Neuronal stem cell (in vitro differentiated cells): ENCODE measurements around the gene GABBR2.

ENCODE experiments used
- DNase-seq: peaks from one replicate; pipeline ENCODE4 v3.0.0-alpha.2; 2013; ENCODE audit warnings: low spot score
- H2AFZ ChIP-seq: one replicate; pipeline ENCODE4 v1.6.1; 2013; ENCODE audit warnings: mild to moderate bottlenecking, low read length, inconsistent platforms
- H2AK5ac ChIP-seq: 2 replicates; pipeline ENCODE4 v1.6.1; 2013; ENCODE audit warnings: low read depth, mild to moderate bottlenecking, inconsistent platforms, low read length, moderate library complexity, mixed read lengths
- H2BK120ac ChIP-seq: 2 replicates; pipeline ENCODE4 v1.6.1; 2013; ENCODE audit warnings: low read depth, mild to moderate bottlenecking, inconsistent platforms, low read length, moderate library complexity, mixed read lengths
- H2BK12ac ChIP-seq: one replicate; pipeline ENCODE4 v1.6.1; 2013; ENCODE audit warnings: low read length, inconsistent platforms
- H2BK15ac ChIP-seq: 2 replicates; pipeline ENCODE4 v1.6.1; 2013; ENCODE audit warnings: mild to moderate bottlenecking, low read length, inconsistent platforms, mixed read lengths
- H2BK5ac ChIP-seq: one replicate; pipeline ENCODE4 v1.6.1; 2013; ENCODE audit warnings: inconsistent platforms, mild to moderate bottlenecking, low read length, moderate library complexity
- H3K14ac ChIP-seq: one replicate; pipeline ENCODE4 v1.6.1; 2013; ENCODE audit warnings: low read length, inconsistent platforms
- H3K18ac ChIP-seq: 2 replicates; pipeline ENCODE4 v1.6.1; 2013; ENCODE audit warnings: low read length, inconsistent platforms
- H3K23ac ChIP-seq: 2 replicates; pipeline ENCODE4 v1.6.1; 2013; ENCODE audit warnings: low read depth, mild to moderate bottlenecking, mixed read lengths, low read length, inconsistent platforms; ENCODE audit not compliant: poor library complexity
- H3K27ac ChIP-seq: replicated peaks from 3 replicates; pipeline ENCODE4 v1.5.1; 2013; ENCODE audit warnings: low read length, inconsistent platforms
- H3K27me3 ChIP-seq, 3 experiments: 2 replicates each; pipeline ENCODE4 v1.6.1; 2013; ENCODE audit warnings: low read length in 3 of 3, mild to moderate bottlenecking in 2 of 3, inconsistent platforms in 1 of 3, low read depth in 1 of 3, mixed read lengths in 1 of 3, moderate library complexity in 1 of 3; ENCODE audit not compliant: control insufficient read depth in 3 of 3, insufficient read depth in 3 of 3
- H3K36me3 ChIP-seq, 2 donors: replicated peaks in 1 of 2; 2 replicates each; pipeline ENCODE4 v1.6.1; 2013; ENCODE audit warnings: low read length in 2 of 2; ENCODE audit not compliant: control insufficient read depth in 2 of 2, insufficient read depth in 2 of 2
- H3K4ac ChIP-seq: 2 replicates; pipeline ENCODE4 v1.6.1; 2013; ENCODE audit warnings: inconsistent platforms, mild to moderate bottlenecking, low read length, moderate library complexity
- H3K4me1 ChIP-seq, 2 donors: 1 replicate in 1 of 2; 2 replicates in 1 of 2; pipeline ENCODE4 v1.6.1; 2013; ENCODE audit warnings: low read length in 2 of 2, low read depth in 1 of 2; ENCODE audit not compliant: control insufficient read depth in 2 of 2, insufficient read depth in 1 of 2
- H3K4me2 ChIP-seq: one replicate; pipeline ENCODE4 v1.6.1; 2013; ENCODE audit warnings: mild to moderate bottlenecking, low read length, inconsistent platforms; ENCODE audit not compliant: insufficient read depth, poor library complexity, severe bottlenecking
- H3K4me3 ChIP-seq, 2 donors: 2 replicates each; pipeline ENCODE4 v1.5.1; 2013; ENCODE audit warnings: low read length in 2 of 2, mild to moderate bottlenecking in 2 of 2, inconsistent platforms in 1 of 2, moderate library complexity in 1 of 2
- H3K79me1 ChIP-seq: one replicate; pipeline ENCODE4 v1.6.1; 2013; ENCODE audit warnings: low read depth, mild to moderate bottlenecking, inconsistent platforms, low read length, moderate library complexity
- H3K9ac ChIP-seq: one replicate; pipeline ENCODE4 v1.6.1; 2013; ENCODE audit warnings: mild to moderate bottlenecking, low read depth, low read length, inconsistent platforms; ENCODE audit not compliant: poor library complexity
- H3K9me3 ChIP-seq, 2 donors: replicated peaks in 1 of 2; 2 replicates each; pipeline versions ENCODE3 to v1.6.1; 2013; ENCODE audit warnings: low read length in 2 of 2, mild to moderate bottlenecking in 2 of 2, inconsistent platforms in 1 of 2, low read depth in 1 of 2, mixed read lengths in 1 of 2, moderate library complexity in 1 of 2; ENCODE audit not compliant: control insufficient read depth in 2 of 2, insufficient read depth in 1 of 2
- H4K8ac ChIP-seq: one replicate; pipeline ENCODE4 v1.6.1; 2013; ENCODE audit warnings: low read depth, mild to moderate bottlenecking, inconsistent platforms, low read length, moderate library complexity
- H4K91ac ChIP-seq: one replicate; pipeline ENCODE4 v1.6.1; 2013; ENCODE audit warnings: low read length, low read depth, mild to moderate bottlenecking, inconsistent platforms; ENCODE audit not compliant: poor library complexity
- WGBS, 2 donors: extraction: QIAGEN DNeasy Blood & Tissue Kit; methylation state at CpG; one replicate each; pipeline ENCODE4 v1.1.7; 2013; ENCODE audit warnings: missing lambda C conversion rate in 2 of 2, mixed read lengths in 1 of 2; ENCODE audit not compliant: insufficient read length in 2 of 2, insufficient replicate concordance in 1 of 2; ENCODE audit errors: extremely low coverage in 2 of 2; 5-methylcytosine and 5-hydroxymethylcytosine counted together

GABBR2 gene

GRCh38 chr9:98558575-98558974 lies 150.2 kb downstream of the GABBR2 start:
- WGBS, 2 donors: no CpG with 5 or more reads among the region's 3 CpGs
- H4K91ac ChIP-seq: no peak overlapping the region
- no peaks in the 10 kb centered on the region for H3K79me1 ChIP-seq

GRCh38 chr9:98556511-98556910 lies 152.2 kb downstream of the GABBR2 start:
- H2BK15ac ChIP-seq: peak overlapping the region; percentile 11
- H3K18ac ChIP-seq: no peak overlapping the region
- no peak overlapping the region for H2BK120ac ChIP-seq
- H2AFZ ChIP-seq: no peak overlapping the region
- H3K4me1 ChIP-seq: peaks cover 0 to 8% of the 10 kb centered on the region in 2 donors
- no peak overlapping the region for H3K4me2 ChIP-seq
- H4K8ac ChIP-seq: no peak overlapping the region
- H3K14ac ChIP-seq: no peak overlapping the region
- H2BK5ac ChIP-seq: no peak overlapping the region
- no peak overlapping the region for H4K91ac ChIP-seq
- no peak overlapping the region for H3K4ac ChIP-seq
- H3K9me3 ChIP-seq: no peaks in the 10 kb centered on the region
- H2BK12ac ChIP-seq: no peak overlapping the region
- no peak overlapping the region for H3K4me3 ChIP-seq
- H3K23ac ChIP-seq: no peak overlapping the region
- no peaks in the 10 kb centered on the region for H3K36me3 ChIP-seq
- peak overlapping the region; percentile 51 for H2AK5ac ChIP-seq
- WGBS, 2 donors: no CpG with 5 or more reads among the region's 12 CpGs
- H3K79me1 ChIP-seq: no peaks in the 10 kb centered on the region
- no peak for DNase-seq
- H3K27me3 ChIP-seq: no peaks in the 10 kb centered on the region
- no peak overlapping the region for H3K27ac ChIP-seq
- no peak overlapping the region for H3K9ac ChIP-seq

More at GRCh38 chr9:98558575-98558974, 150.2 kb downstream of the GABBR2 start:
- Histone ChIP-seq H3K4me2 (no peak overlapping the region), H3K27me3 (no peaks in the 10 kb centered on the region), H3K4ac (no peak overlapping the region), H3K9ac (no peak overlapping the region), H3K9me3 (no peaks in the 10 kb centered on the region), H2BK120ac (no peak overlapping the region), H2AK5ac (no peak overlapping the region), H2AFZ (no peak overlapping the region), H3K27ac (no peak overlapping the region), H2BK15ac (no peak overlapping the region), H3K14ac (no peak overlapping the region), H3K4me3 (no peak overlapping the region), H2BK5ac (no peak overlapping the region), H3K4me1 (peaks cover 0 to 2% of the 10 kb centered on the region in 2 donors), H4K8ac (no peak overlapping the region), H3K36me3 (no peaks in the 10 kb centered on the region), H3K23ac (no peak overlapping the region), H2BK12ac (no peak overlapping the region), H3K18ac (no peak overlapping the region)
- DNase-seq: no peak

- Histone ChIP-seq H3K36me3 (no peaks in the 10 kb centered on the region), H3K4me3 (no peak overlapping the region), H3K9ac (peak overlapping the region; percentile 18), H2AK5ac (peak overlapping the region; percentile 51), H3K23ac (no peak overlapping the region), H3K4me1 (peaks cover 0 to 10% of the 10 kb centered on the region in 2 donors), H2BK120ac (no peak overlapping the region), H3K18ac (peak overlapping the region; percentile 5), H3K9me3 (no peaks in the 10 kb centered on the region), H3K4ac (no peak overlapping the region), H2BK15ac (peak overlapping the region; percentile 11), H2BK5ac (no peak overlapping the region), H2AFZ (no peak overlapping the region), H4K8ac (no peak overlapping the region), H3K79me1 (no peaks in the 10 kb centered on the region), H3K4me2 (no peak overlapping the region), H3K14ac (peak overlapping the region; percentile 77), H3K27me3 (no peaks in the 10 kb centered on the region), H2BK12ac (no peak overlapping the region), H4K91ac (peak overlapping the region; percentile 24), H3K27ac (no peak overlapping the region)
- WGBS, 2 donors: no CpG with 5 or more reads among the region's 10 CpGs
- DNase-seq: no peak
Measured at GRCh38 chr9:98555651-98556465, 152.9 kb downstream of the GABBR2 start.

DNA sequence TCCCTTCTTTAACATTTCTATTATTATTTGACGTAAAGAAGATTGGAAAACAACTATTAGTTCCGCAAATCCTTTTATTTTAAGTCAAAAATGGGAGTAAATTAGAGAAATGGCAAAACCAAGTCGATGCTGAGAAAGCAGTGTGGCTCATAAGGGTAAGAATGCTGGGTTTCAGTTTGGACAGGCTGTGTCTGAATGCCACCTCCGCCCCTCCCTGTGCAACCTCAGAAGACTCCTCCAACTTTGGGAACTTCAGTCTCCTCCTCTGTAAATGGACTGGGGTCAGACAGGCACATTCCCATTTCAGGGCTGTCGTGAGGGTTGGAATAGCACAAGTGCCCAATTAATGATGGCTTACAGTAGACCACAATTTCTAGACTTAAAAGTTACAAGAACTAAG lies 154.0 kb downstream of the GABBR2 start:
- H3K14ac ChIP-seq: no peak overlapping the region
- no peaks in the 10 kb centered on the region for H3K9me3 ChIP-seq
- no peak overlapping the region for H2BK12ac ChIP-seq
- WGBS, 2 donors: no CpG with 5 or more reads among the region's 5 CpGs
- no peak overlapping the region for H4K91ac ChIP-seq
- H3K4me2 ChIP-seq: no peak overlapping the region
- no peak overlapping the region for H2AK5ac ChIP-seq
- H2BK120ac ChIP-seq: no peak overlapping the region
- H3K79me1 ChIP-seq: no peaks in the 10 kb centered on the region
- H3K4me3 ChIP-seq: no peak overlapping the region
- H3K4me1 ChIP-seq: peaks cover 0 to 10% of the 10 kb centered on the region in 2 donors
- no peak overlapping the region for H3K9ac ChIP-seq
- H3K4ac ChIP-seq: no peak overlapping the region
- peaks cover 0 to 3% (median 0%) of the 10 kb centered on the region in 3 experiments for H3K27me3 ChIP-seq
- no peak overlapping the region for H3K18ac ChIP-seq
- H2BK5ac ChIP-seq: no peak overlapping the region
- H3K23ac ChIP-seq: no peak overlapping the region
- no peak overlapping the region for H3K27ac ChIP-seq
- DNase-seq: no peak
- H2AFZ ChIP-seq: no peak overlapping the region
- H2BK15ac ChIP-seq: no peak overlapping the region
- H3K36me3 ChIP-seq: no peaks in the 10 kb centered on the region
- no peak overlapping the region for H4K8ac ChIP-seq
